Measurements from ENCODE around the gene GDI1. TPM values are rescaled to one million over a fixed set of nuclear protein-coding genes. Genes with fewer than 3 reads are reported as not detected.

The GDI1 gene
- total RNA-seq, 4 donors from 2014 or later = 45.3 to 89.7 (median 61.6) TPM

DNA sequence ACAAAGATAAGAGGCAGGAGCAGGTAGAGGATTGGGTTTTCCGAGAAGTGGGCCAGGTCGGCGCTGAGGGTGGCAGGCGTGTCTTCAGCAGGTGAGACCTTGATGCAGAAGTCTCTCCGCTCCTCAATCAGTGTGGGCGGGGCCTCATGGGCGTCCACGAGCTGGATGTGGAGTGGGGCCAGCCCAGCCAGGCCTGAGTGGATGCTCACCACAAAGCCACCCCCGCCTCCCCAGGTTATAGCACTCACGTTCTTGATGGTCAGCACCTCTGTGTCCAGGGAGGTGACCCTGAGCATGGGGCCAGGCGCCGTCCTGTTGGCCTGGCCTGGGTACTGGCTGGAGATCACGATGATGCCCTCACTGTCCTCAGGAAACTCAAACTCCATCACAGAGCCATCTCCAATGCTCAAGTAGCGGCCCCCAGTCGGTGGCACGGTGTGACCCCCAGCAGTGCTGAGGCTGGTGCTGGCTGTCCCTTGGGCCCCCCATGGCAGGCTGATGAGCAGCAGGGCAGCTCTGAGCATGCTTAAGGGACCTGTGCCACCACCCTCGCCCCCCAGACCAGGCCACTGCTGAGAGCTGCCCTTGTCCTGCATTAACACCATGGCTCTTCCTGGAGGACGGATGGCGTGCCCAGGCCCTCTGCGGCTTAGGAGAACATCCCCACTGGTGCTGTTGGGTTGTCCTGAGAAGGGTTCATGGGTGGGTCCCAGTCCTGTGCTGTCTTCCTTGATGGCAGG is 51.6 kb downstream of the GDI1 start:
- TF ChIP-seq, protein P1, sequence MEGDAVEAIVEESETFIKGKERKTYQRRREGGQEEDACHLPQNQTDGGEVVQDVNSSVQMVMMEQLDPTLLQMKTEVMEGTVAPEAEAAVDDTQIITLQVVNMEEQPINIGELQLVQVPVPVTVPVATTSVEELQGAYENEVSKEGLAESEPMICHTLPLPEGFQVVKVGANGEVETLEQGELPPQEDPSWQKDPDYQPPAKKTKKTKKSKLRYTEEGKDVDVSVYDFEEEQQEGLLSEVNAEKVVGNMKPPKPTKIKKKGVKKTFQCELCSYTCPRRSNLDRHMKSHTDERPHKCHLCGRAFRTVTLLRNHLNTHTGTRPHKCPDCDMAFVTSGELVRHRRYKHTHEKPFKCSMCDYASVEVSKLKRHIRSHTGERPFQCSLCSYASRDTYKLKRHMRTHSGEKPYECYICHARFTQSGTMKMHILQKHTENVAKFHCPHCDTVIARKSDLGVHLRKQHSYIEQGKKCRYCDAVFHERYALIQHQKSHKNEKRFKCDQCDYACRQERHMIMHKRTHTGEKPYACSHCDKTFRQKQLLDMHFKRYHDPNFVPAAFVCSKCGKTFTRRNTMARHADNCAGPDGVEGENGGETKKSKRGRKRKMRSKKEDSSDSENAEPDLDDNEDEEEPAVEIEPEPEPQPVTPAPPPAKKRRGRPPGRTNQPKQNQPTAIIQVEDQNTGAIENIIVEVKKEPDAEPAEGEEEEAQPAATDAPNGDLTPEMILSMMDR (IDR thresholded peaks at IDR 0.05; ENCODE audit: low read depth) = no peak

DNA sequence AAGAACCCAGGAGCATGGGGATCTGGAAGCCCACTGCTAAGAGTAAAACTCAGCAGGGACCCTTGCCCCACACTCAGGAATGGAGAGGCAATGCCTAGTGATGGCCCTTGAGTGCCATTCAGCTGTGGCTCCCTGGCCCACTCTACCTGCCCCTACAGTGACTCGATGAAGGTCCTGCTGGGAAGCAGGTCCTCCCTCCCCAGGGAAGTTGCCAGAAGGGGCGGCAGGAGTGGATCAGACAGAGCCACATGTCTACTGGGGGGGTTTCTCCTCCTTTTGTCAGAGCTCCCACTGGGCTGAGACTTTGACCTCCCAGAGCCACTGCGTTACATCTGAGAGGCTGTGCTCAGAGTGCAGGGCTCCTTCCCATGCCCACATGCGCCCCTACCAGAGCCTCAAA is 52.2 kb downstream of the GDI1 start:
- TF ChIP-seq, protein P1 (IDR thresholded peaks at IDR 0.05; ENCODE audit: low read depth) = no peak

DNA sequence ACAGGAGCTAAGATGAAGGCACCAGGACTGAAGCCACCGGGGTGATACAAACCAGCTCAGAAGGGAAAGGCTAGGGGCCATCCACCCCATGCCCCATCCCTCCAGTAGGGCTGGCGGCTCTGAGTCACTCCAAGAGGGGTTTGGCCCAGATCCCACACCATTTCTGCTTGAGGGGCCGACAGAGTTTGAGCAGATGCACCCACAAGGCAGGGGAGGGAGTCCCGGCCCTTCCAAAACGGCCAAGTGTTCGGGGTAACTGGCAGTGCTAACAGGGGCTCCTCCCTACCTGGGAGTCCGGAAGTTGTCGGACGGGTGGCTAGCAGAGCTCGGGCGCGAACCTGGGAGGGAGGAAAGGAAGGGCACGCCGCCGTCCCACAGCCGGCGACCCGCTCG is 53.1 kb downstream of the GDI1 start:
- TF ChIP-seq, protein P1 (IDR thresholded peaks at IDR 0.05; ENCODE audit: low read depth) = no peak

DNA sequence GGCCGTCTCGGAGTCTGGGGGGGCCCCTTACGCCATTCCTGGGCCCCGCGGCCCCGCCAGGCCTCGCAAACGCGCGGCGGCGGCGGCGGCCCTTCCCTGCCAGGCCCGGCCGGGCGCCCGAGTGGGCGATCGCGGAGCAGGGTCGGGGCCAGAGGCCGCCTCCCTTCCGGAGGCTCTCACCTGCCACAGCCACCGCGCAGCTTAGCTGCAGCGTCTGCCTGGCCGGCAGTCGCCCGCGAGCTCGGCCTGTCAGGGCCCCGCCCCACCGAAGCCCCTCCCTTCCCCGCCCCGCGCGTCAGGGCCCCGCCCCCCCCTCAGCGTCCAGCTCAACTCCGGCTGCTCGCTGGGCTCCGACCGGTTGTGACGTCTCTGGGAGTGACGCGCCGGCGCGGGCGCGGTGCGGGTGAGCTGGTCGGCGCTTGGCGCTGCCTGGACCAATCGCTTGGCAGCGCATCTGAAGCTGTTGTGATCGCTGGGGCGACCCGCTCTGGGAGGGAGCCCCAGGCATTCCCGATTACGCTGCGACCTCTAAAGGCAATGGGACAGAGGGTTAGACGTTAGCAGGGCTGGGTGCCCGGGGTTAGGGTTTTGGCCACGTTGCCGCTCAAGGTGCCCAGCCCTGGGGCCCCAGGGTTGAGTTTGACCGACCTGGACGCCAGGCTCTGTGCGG is 53.6 kb downstream of the GDI1 start, which contains the start of gene SLC10A3:
Gene SLC10A3 (minus strand): TSS at position 216 of the 670 bp plus-strand sequence. CDS start 1,689 bp downstream, outside the sequence.
- TF ChIP-seq, protein P1 (IDR thresholded peaks at IDR 0.05; ENCODE audit: low read depth) = no peak

Small RNA genes within 50 kb of the gene (small RNA-seq; reads per million reads assigned to genes)
- gene MIR6858 (0.36 reads per million), gene SNORA70 (not detected)

Other genes starting within 250 kb of the GDI1 start
- not detected for gene OPN1MW2, start 217.4 kb upstream of the GDI1 start, total RNA-seq
- not detected for gene OPN1MW3, start 179.6 kb upstream of the GDI1 start, total RNA-seq
- gene TEX28, start 142.0 kb upstream of the GDI1 start, total RNA-seq = not detected
- gene TKTL1, start 141.4 kb upstream of the GDI1 start, total RNA-seq = under 1 TPM in 2 of 4 donors, not detected in 2; 0.34 to 0.66 TPM
- gene FLNA, start 62.5 kb upstream of the GDI1 start, total RNA-seq = 1,000 to 10,000 TPM in 1 of 4 donors, 100 to 1,000 TPM in 3; 462 to 1,045 (median 723) TPM
- 10 to 100 TPM; 27.6 to 37.9 (median 30.2) TPM for gene EMD, start 57.9 kb upstream of the GDI1 start, total RNA-seq
- 1,000 to 10,000 TPM; 3,672 to 6,817 (median 5,466) TPM for gene RPL10, start 38.8 kb upstream of the GDI1 start, total RNA-seq
- gene DNASE1L1, start 27.9 kb upstream of the GDI1 start, total RNA-seq = 10 to 100 TPM; 22.2 to 42.8 (median 38.0) TPM
- 100 to 1,000 TPM in 1 of 4 donors, 10 to 100 TPM in 3; 23.5 to 102 (median 40.7) TPM for gene TAFAZZIN, start 25.6 kb upstream of the GDI1 start, total RNA-seq
- gene ATP6AP1, start 8.5 kb upstream of the GDI1 start, total RNA-seq = 10 to 100 TPM; 33.6 to 94.5 (median 43.9) TPM
- 100 to 1,000 TPM in 2 of 4 donors, 10 to 100 TPM in 2; 37.3 to 104 (median 78.3) TPM for gene FAM50A, start 7.0 kb downstream of the GDI1 start, total RNA-seq
- 10 to 100 TPM in 3 of 4 donors, 1 to 10 TPM in 1; 5.6 to 17.9 (median 11.6) TPM for gene PLXNA3, start 21.1 kb downstream of the GDI1 start, total RNA-seq
- 10 to 100 TPM in 3 of 4 donors, 1 to 10 TPM in 1; 5.7 to 17.0 (median 14.9) TPM for gene LAGE3, start 42.1 kb downstream of the GDI1 start, total RNA-seq
- 10 to 100 TPM; 26.7 to 32.6 (median 30.1) TPM for gene UBL4A, start 49.5 kb downstream of the GDI1 start, total RNA-seq
- 10 to 100 TPM in 3 of 4 donors, 1 to 10 TPM in 1; 8.2 to 18.3 (median 15.9) TPM for gene SLC10A3, start 53.5 kb downstream of the GDI1 start, total RNA-seq
- gene FAM3A, start 79.1 kb downstream of the GDI1 start, total RNA-seq = 10 to 100 TPM; 10.1 to 49.7 (median 38.3) TPM
- gene G6PD, start 109.7 kb downstream of the GDI1 start, total RNA-seq = 10 to 100 TPM; 37.2 to 90.6 (median 46.5) TPM
- gene IKBKG, start 110.5 kb downstream of the GDI1 start, total RNA-seq = 10 to 100 TPM in 2 of 4 donors, 1 to 10 TPM in 2; 8.5 to 19.0 (median 11.4) TPM
- gene CTAG1A, start 148.0 kb downstream of the GDI1 start, total RNA-seq = not detected
- gene CTAG1B, start 182.1 kb downstream of the GDI1 start, total RNA-seq = not detected
- not detected for gene CTAG2, start 216.4 kb downstream of the GDI1 start, total RNA-seq

Data from subcutaneous adipose tissue (tissue), 4 donors.